SK-N-SH treated with all-trans-retinoic acid at 6 μM for 48 hours (cell line): Measurements from ENCODE around the gene DENND4C.

Experiments
- ATAC-seq: fragments of 200-7000 bp; cut with Tn5 transposase; 3 replicates; pipeline ENCODE4 v1.9.1; 2020; ENCODE audit warnings: mild to moderate bottlenecking, moderate library complexity
- ARNTL ChIP-seq: fragments of 450-650 bp; formaldehyde crosslinking; IDR thresholded peaks from 2 replicates; pipeline ENCODE4 v1.5.0; 2020; ENCODE audit warnings: low read depth, mild to moderate bottlenecking, moderate library complexity, borderline replicate concordance
- BACH2 ChIP-seq: fragments of 250-450 bp; sonication (Bioruptor Pico); IDR thresholded peaks from 2 replicates; pipeline ENCODE4 v1.9.0; 2021; ENCODE audit warnings: mild to moderate bottlenecking, borderline replicate concordance
- CREB5 ChIP-seq: fragments of 250-450 bp; sonication (Bioruptor Pico); IDR thresholded peaks from 2 replicates; pipeline ENCODE4 v1.5.1; 2020; ENCODE audit warnings: low read depth, mild to moderate bottlenecking, moderate library complexity
- CSDC2 ChIP-seq: fragments of 250-450 bp; sonication (Bioruptor Pico); IDR thresholded peaks from 2 replicates; pipeline ENCODE4 v1.5.0; 2020; ENCODE audit warnings: mild to moderate bottlenecking, moderate library complexity
- CSRNP3 ChIP-seq: fragments of 250-450 bp; sonication (Bioruptor Pico); IDR thresholded peaks from 2 replicates; pipeline ENCODE4 v1.5.1; 2021; ENCODE audit warnings: mild to moderate bottlenecking, moderate library complexity
- ESRRG ChIP-seq: fragments of 250-450 bp; sonication (Bioruptor Pico); IDR thresholded peaks from 2 replicates; pipeline ENCODE4 v1.6.1; 2021; ENCODE audit warnings: mild to moderate bottlenecking
- GLIS3 ChIP-seq: fragments of 250-450 bp; sonication (Bioruptor Pico); IDR thresholded peaks from 2 replicates; pipeline ENCODE4 v1.5.0; 2020; ENCODE audit warnings: mild to moderate bottlenecking, moderate library complexity
- ISL1 ChIP-seq: fragments of 250-450 bp; sonication (Bioruptor Pico); IDR thresholded peaks from 2 replicates; pipeline ENCODE4 v2.1.2; 2022; ENCODE audit warnings: mild to moderate bottlenecking, moderate library complexity
- PATZ1 ChIP-seq: fragments of 250-450 bp; sonication (Bioruptor Pico); IDR thresholded peaks from 2 replicates; pipeline ENCODE4 v1.8.0; 2020; ENCODE audit warnings: mild to moderate bottlenecking, moderate library complexity, borderline replicate concordance
- POU6F1 ChIP-seq: fragments of 250-450 bp; sonication (Bioruptor Pico); IDR thresholded peaks from 2 replicates; pipeline ENCODE4 v1.8.0; 2021; ENCODE audit warnings: low read depth, mild to moderate bottlenecking, moderate library complexity, borderline replicate concordance
- PPARA ChIP-seq: fragments of 250-450 bp; sonication (Bioruptor Pico); IDR thresholded peaks from 2 replicates; pipeline ENCODE4 v1.5.0; 2020; ENCODE audit warnings: mild to moderate bottlenecking, borderline replicate concordance
- RARB ChIP-seq: fragments of 250-450 bp; sonication (Bioruptor Pico); IDR thresholded peaks from 2 replicates; pipeline ENCODE4 v1.8.0; 2021; ENCODE audit warnings: mild to moderate bottlenecking, moderate library complexity
- SNAI2 ChIP-seq: fragments of 250-450 bp; sonication (Bioruptor Pico); IDR thresholded peaks from 2 replicates; pipeline ENCODE4 v1.5.0; 2020; ENCODE audit warnings: mild to moderate bottlenecking, moderate library complexity
- TCF4 ChIP-seq: fragments of 250-450 bp; sonication (Bioruptor Pico); IDR thresholded peaks from 2 replicates; pipeline ENCODE4 v1.8.0; 2021; ENCODE audit warnings: mild to moderate bottlenecking, moderate library complexity, borderline replicate concordance
- TOX ChIP-seq: fragments of 250-450 bp; sonication (Bioruptor Pico); IDR thresholded peaks from 2 replicates; pipeline ENCODE4 v1.8.0; 2021; ENCODE audit warnings: mild to moderate bottlenecking, moderate library complexity, borderline replicate concordance
- TSHZ2 ChIP-seq: fragments of 250-450 bp; sonication (Bioruptor Pico); IDR thresholded peaks from 2 replicates; pipeline ENCODE4 v1.5.0; 2020; ENCODE audit warnings: mild to moderate bottlenecking, moderate library complexity
- ZC3H10 ChIP-seq: fragments of 250-450 bp; sonication (Bioruptor Pico); IDR thresholded peaks from 2 replicates; pipeline ENCODE4 v1.5.1; 2021; ENCODE audit warnings: mild to moderate bottlenecking, moderate library complexity
- ZFP3 ChIP-seq: fragments of 250-450 bp; sonication (Bioruptor Pico); IDR thresholded peaks from 2 replicates; pipeline ENCODE4 v1.5.0; 2020; ENCODE audit warnings: mild to moderate bottlenecking, moderate library complexity
- ZFP30 ChIP-seq: fragments of 450-650 bp; formaldehyde crosslinking; IDR thresholded peaks from 2 replicates; pipeline ENCODE4 v1.5.0; 2022; ENCODE audit warnings: mild to moderate bottlenecking, moderate library complexity
- ZNF565 ChIP-seq: fragments of 450-650 bp; formaldehyde crosslinking; conservative IDR thresholded peaks from 2 replicates; pipeline ENCODE4 v1.5.0; 2020; ENCODE audit warnings: low read depth, mild to moderate bottlenecking, moderate library complexity
- ZNF8 ChIP-seq: fragments of 450-650 bp; formaldehyde crosslinking; IDR thresholded peaks from 2 replicates; pipeline ENCODE4 v1.5.0; 2020; ENCODE audit warnings: mild to moderate bottlenecking, moderate library complexity

Gene DENND4C

GRCh38 chr9:19229595-19230354 is 718 bp upstream of the DENND4C start (continued):
- 0 out of 2 replicates have a peak, but pooled peaks have one; percentile 31 for TF ChIP-seq TSHZ2
- TF ChIP-seq ZNF8 = no peak

- ATAC-seq = peak; percentile 12
- TF ChIP-seq BACH2 (no peak), ZFP3 (CRISPR knock-in tag) (no peak), PPARA (no peak), RARB (CRISPR knock-in tag) (no peak), TCF4 (CRISPR knock-in tag) (no peak), ZFP30 (CRISPR knock-in tag) (no peak), CREB5 (CRISPR knock-in tag) (no peak), GLIS3 (no peak), ZNF8 (no peak)
Measured at GRCh38 chr9:19231126-19231903, 822 bp downstream of the DENND4C start.

GRCh38 chr9:19231904-19232822 is 1.7 kb downstream of the DENND4C start:
- TF ChIP-seq ISL1 (CRISPR knock-in tag) (no peak), TOX (CRISPR knock-in tag) (no peak), BACH2 (no peak), ZNF8 (no peak), CSRNP3 (CRISPR knock-in tag) (no peak), GLIS3 (no peak), PATZ1 (no peak), RARB (CRISPR knock-in tag) (no peak), CREB5 (CRISPR knock-in tag) (no peak), CSDC2 (CRISPR knock-in tag) (no peak), POU6F1 (CRISPR knock-in tag) (no peak), ESRRG (CRISPR knock-in tag) (no peak), SNAI2 (CRISPR knock-in tag) (no peak), ZFP30 (CRISPR knock-in tag) (no peak), ARNTL (CRISPR knock-in tag) (no peak), ZNF565 (no peak), ZC3H10 (CRISPR knock-in tag) (no peak), ZFP3 (CRISPR knock-in tag) (no peak)
- ATAC-seq = peak; percentile 4; the same call in 1 of the 3 replicates
